K562 (cell line): ENCODE data around the gene LIF. TPM values are rescaled to one million over a fixed set of nuclear protein-coding genes. Genes with fewer than 3 reads are reported as not detected.

Experiments used
- DACH1 ChIP-seq: fragments of 450-650 bp; IDR thresholded peaks from 2 replicates; pipeline ENCODE4 v1.6.1; 2018; ENCODE audit not compliant: partially characterized antibody
- FIP1L1 ChIP-seq: fragments of 200-400 bp; formaldehyde crosslinking; IDR thresholded peaks from 2 replicates; pipeline ENCODE4 v1.6.1; 2018; ENCODE audit warnings: mild to moderate bottlenecking, low read depth, low read length; ENCODE audit not compliant: poor library complexity, severe bottlenecking
- HNRNPH1 ChIP-seq: fragments of 200-400 bp; formaldehyde crosslinking; optimal IDR thresholded peaks from 2 replicates; pipeline ENCODE3; 2017; ENCODE audit warnings: low read depth, mild to moderate bottlenecking, low read length, moderate library complexity
- MECOM ChIP-seq: fragments of 250-450 bp; sonication (Bioruptor Pico); IDR thresholded peaks from 2 replicates; pipeline ENCODE4 v1.8.0; 2022; ENCODE audit warnings: inconsistent platforms
- NFE2L1 ChIP-seq: fragments of 450-650 bp; IDR thresholded peaks from 2 replicates; pipeline ENCODE4 v1.6.1; 2016; ENCODE audit warnings: missing genetic modification characterization, low read depth, mild to moderate bottlenecking, missing compliant biosample characterization, moderate library complexity, borderline replicate concordance
- RBM22 ChIP-seq: fragments of 200-400 bp; formaldehyde crosslinking; IDR thresholded peaks from 2 replicates; pipeline ENCODE4 v1.6.1; 2018; ENCODE audit warnings: low read length, low read depth; ENCODE audit not compliant: poor library complexity, severe bottlenecking
- ZNF318 ChIP-seq, 2 experiments: fragments of 450-650 bp; IDR thresholded peaks; 2 replicates each; pipeline ENCODE4 v1.6.1; 2016; ENCODE audit warnings: mild to moderate bottlenecking in 2 of 2, borderline replicate concordance in 1 of 2, low read depth in 1 of 2, moderate library complexity in 1 of 2
- polyA plus RNA-seq, 8 experiments: library from polyadenylated mRNA; depleted of rRNA in 4 of 8; stranded (reverse) in 5 of 8; unstranded in 3 of 8; fragments of >200 nt; fragmentation: Nextera tagmentation in 2 of 8; fragmentation: Illumina TruSeq in 1 of 8; extraction: Ambion mirVana in 2 of 8; extraction: Trizol in 1 of 8; gene quantifications; 2 replicates each; pipeline versions ENCODE4 v1.2.1 to v1.2.3, GENCODE V29; 2011 to 2014; ENCODE audit warnings: inconsistent platforms in 1 of 8, missing spikeins in 1 of 8
- total RNA-seq, 7 experiments: library from RNA; depleted of rRNA in 6 of 7; stranded (reverse); fragments of >200 nt in 6 of 7; fragmentation: Illumina TruSeq in 2 of 7; extraction: Trizol in 2 of 7; gene quantifications; 2 replicates each; pipeline versions ENCODE4 v1.2.1 to v1.2.3, GENCODE V29; 2011 to 2021; ENCODE audit warnings: low replicate concordance in 1 of 7

The LIF gene
- total and polyA plus RNA-seq, 9 of the 15 experiments (the other 6 are each of a cell fraction or from before 2014, with no cell fraction given) = 0.05 to 0.39 (median 0.18) TPM; not detected in 3

DNA sequence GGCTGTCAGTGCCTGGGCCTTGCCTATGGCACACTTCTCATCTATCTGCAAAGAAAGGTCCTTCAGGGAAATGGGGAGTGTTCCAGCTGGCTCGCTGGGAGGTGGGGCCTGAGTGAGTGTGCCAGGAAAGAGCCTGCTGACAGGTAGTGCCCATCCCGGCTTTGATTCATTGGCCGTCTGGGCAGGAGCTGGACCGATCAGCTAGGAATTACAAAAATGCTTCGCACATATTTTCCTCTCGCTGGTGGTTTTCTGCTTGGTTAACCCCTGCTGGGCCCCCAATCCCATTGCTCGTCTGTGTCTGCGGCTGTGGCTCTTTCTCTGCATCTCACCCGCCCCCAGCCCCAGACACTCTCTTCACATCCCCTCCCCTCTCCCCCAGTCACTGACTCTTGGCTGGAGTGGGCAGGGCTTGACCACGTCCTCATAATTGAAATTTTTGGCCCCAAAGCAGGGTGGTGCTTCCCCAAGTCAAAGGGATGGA lies 10.8 kb downstream of the LIF start (continued):
- TF ChIP-seq ZNF318 (IDR thresholded peaks at IDR 0.05; ENCODE audit: borderline replicate concordance in 1 of 2, low read depth in 1 of 2) (no peak), MECOM (no peak), FIP1L1 (no peak), RBM22 (no peak), HNRNPH1 (no peak), DACH1 (no peak), NFE2L1 (tag) (no peak)
